Kidney epithelial cell (primary cell): ENCODE data around the gene NDUFB8. TPM values are rescaled to one million over a fixed set of nuclear protein-coding genes. Genes with fewer than 3 reads are reported as not detected.

Source experiments
- DNase-seq: peaks from one replicate; pipeline ENCODE4 v3.0.0-alpha.2; 2010; ENCODE audit warnings: low read depth
- H3K27me3 ChIP-seq: 2 replicates; pipeline ENCODE4 v1.6.0; 2011; ENCODE audit warnings: low read length; ENCODE audit not compliant: control insufficient read depth, insufficient read depth
- H3K36me3 ChIP-seq: 2 replicates; pipeline ENCODE4 v1.5.1; 2011; ENCODE audit warnings: low read length; ENCODE audit not compliant: control insufficient read depth, insufficient read depth
- H3K4me3 ChIP-seq: 2 replicates; pipeline ENCODE4 v1.5.1; 2011; ENCODE audit warnings: low read depth, mild to moderate bottlenecking, control low read depth, low read length
- CTCF ChIP-seq: IDR thresholded peaks from 2 replicates; pipeline ENCODE4 v1.5.1; 2011; ENCODE audit warnings: mild to moderate bottlenecking, moderate library complexity, low read length, control low read depth, inconsistent platforms; ENCODE audit not compliant: insufficient read depth, poor library complexity, severe bottlenecking
- total RNA-seq: library from RNA; depleted of rRNA; stranded (reverse); fragments of >200 nt; gene quantifications from 2 replicates; pipeline ENCODE4 v1.2.3, GENCODE V29; 2015

NDUFB8 gene
- total RNA-seq, 1 donor from 2014 or later, result 183 TPM

- Histone ChIP-seq H3K36me3 (peaks cover 1% of the 10 kb centered on the region), H3K4me3 (no peak overlapping the region), H3K27me3 (peaks cover 3% of the 10 kb centered on the region)
- TF ChIP-seq CTCF, result no peak
- DNase-seq, result no peak
These were observed 5.5 kb downstream of the NDUFB8 start for GRCh38 chr10:100524206-100524605.

- H3K36me3 ChIP-seq, result peaks cover 1% of the 10 kb centered on the region
- H3K27me3 ChIP-seq, result peaks cover 3% of the 10 kb centered on the region
- no peak for DNase-seq
These were observed 6.7 kb downstream of the NDUFB8 start for GRCh38 chr10:100522945-100523344.

GRCh38 chr10:100522107-100522801 is 7.4 kb downstream of the NDUFB8 start:
- TF ChIP-seq CTCF, result no peak
- no peak overlapping the region for H3K4me3 ChIP-seq

More at GRCh38 chr10:100522945-100523344, 6.7 kb downstream of the NDUFB8 start:
- no peak overlapping the region for H3K4me3 ChIP-seq
- no peak for TF ChIP-seq CTCF

DNA sequence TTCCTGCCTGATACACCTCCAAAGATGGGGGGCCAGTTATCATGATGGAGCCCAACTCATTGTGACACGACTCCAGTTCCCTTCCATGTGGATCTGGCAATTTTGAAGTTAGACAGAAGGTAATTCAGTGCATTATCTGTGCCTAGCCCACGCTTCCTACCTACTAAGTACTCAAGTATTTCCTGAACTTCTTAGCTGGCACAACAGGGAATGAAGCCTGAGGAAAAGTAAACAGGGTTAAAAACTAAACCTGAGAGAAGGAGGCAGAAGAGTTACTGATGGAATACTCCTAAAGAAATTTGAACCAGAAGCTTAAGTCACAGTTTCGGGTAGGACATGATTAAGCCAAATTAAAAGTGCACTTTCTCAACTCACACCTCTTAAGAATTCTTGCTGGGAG is 8.9 kb downstream of the NDUFB8 start:
- no peaks in the 10 kb centered on the region for H3K36me3 ChIP-seq
- DNase-seq, result no peak
- no peak for TF ChIP-seq CTCF
- peaks cover 3% of the 10 kb centered on the region for H3K27me3 ChIP-seq
- no peak overlapping the region for H3K4me3 ChIP-seq

More at GRCh38 chr10:100522107-100522801, 7.4 kb downstream of the NDUFB8 start:
- Histone ChIP-seq H3K27me3 (peaks cover 3% of the 10 kb centered on the region), H3K36me3 (peaks cover 1% of the 10 kb centered on the region)
- DNase-seq, result no peak

DNA sequence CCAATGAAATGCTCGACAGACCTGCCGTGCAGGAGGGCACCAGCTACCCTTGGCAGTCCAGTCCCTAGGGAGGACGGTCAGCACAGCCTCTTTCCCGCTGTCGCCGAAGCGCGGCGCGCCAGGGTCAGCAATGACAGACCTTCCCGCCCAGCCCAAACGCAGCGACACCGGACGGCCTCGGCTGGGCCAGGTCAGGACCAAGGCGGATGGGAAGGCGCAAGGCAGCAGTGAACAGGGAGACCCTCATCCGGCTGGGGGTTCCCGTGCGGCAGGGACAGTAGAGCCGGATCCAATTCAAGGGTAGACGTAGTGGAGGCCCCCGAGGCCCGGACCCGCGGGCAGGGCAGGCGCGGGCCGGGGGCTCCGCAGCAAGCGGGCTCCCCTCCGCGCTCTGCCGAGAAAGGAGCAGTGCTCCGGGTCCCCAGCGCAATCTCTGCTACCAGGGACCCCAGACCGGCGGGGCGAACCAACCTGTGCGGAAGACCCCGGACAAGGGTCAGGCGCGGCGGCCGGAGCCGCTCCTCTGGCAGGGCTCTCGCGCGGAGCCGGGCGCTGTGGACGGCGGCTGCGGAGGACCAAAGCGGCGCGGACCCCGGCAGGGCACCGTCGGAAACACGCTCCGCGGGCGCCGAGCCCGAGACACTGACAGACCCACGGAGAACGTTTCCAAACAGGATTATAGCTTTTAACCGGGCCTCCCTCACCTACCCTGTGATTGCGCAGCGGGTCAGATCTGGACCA is 10.2 kb downstream of the NDUFB8 start, which contains the start of gene SEC31B:
Gene SEC31B, minus strand, starts transcription at position 551 of the 741 bp plus-strand sequence. CDS start 2,909 bp downstream, outside the sequence.
- peak within 1 kb of the TSS; percentile 42 for H3K4me3 ChIP-seq
- no peak for DNase-seq
- no peaks in the 10 kb centered on the region for H3K36me3 ChIP-seq
- peaks cover 3% of the 10 kb centered on the region for H3K27me3 ChIP-seq
- TF ChIP-seq CTCF, result peak; percentile 14
